ENCODE results near the gene GRID1.
"Not testable (repeated sequence)": the region's sequence is repeated elsewhere in the genome, so short reads cannot be mapped to it uniquely, and the experiment has no call there.

GRID1 gene

DNA sequence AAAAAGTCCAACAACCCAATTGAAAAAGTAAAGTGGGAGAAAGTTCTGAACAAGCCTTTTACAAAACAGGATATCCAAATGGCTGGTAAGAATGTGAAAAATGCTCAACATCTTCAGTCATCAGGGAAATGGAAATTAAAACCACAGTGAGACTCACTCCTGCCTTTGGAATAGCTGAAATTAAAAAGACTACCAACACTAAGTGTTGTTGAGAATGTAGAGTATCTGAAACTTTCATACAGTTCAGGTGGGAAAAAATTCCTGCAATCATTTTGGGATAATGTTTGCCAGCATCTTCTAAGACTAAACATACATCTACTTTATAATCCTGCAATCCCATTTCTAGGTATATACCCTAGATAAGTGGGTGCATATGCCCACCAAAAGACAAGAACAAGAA lies 395.1 kb downstream of the GRID1 start:
- DNase-seq: no peak

GRCh38 chr10:85967594-85967993 lies 399.0 kb downstream of the GRID1 start:
- no peak for DNase-seq

- DNase-seq: no peak
Measured at GRCh38 chr10:85961479-85962067, 405.0 kb downstream of the GRID1 start.

DNA sequence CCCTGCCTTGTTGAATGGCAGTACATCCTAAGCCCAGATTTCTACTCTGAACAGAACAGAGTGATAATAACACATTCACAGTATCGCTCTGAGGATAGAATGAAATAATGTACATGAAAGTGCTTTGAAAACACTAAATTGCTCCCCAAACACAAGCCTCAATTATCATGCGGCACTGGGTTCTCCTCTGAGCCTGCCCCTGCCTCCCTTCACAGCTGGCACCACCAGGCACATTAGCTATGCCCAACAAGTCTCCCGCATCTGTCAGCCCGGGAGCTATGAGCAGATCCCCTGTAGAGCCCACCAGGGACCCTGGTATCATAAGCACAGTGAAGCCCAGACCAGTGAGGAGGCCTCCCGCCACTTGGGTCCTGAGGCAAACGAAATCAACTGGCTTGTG lies 405.5 kb downstream of the GRID1 start:
- DNase-seq: no peak

- no peak for DNase-seq
Measured at GRCh38 chr10:85959239-85959638, 407.4 kb downstream of the GRID1 start.

DNA sequence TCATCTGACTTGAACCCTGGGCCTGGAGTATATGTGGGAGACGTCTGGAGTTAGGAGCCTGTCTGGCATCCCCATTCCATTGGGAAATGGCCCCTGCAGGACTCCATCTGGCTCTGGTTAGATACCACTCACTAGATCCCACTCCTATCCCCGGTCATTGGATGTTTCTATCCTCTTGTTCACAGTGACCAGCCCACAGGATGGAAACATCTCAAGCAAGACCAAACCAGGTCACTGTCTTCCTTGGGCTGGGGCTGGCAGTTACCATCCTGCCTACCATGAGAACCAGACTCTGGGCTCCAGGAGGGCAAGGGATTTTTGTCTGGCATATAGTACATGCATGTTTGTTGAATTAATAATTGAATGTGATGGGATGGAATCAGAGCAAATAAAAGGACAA lies 415.7 kb downstream of the GRID1 start:
- no peak for DNase-seq

DNA sequence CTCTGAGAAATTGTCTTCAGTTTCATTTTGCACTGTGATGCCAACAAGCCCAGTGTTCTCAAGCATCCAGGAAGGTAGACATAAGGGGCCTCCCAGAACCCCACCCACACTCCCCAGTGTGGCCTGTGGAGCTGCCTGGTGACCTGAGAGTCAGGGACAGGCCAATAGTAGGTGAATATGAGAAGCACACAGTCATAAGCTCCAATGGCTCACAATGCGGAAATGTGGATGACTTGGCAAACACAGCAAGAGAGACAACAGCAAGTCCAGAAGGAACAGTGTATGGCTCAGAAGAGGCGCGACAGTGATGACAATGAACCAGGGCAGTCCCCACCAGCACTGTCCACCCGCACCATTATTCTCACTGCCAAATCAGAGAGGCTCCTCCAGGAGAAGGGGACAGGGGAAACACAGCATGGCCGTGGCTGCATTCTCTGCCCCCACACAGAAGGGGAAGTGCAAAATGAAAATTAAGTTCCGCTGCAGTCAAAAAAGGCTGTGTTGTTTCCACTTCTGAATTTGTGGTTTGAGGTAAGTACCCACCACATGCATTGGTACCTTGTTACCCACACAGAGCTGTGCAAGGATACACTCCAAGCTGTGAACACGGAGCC lies 419.8 kb downstream of the GRID1 start:
- no peak for DNase-seq

GRCh38 chr10:85936161-85936560 lies 430.4 kb downstream of the GRID1 start:
- DNase-seq: no peak

- no peak for DNase-seq
Measured at GRCh38 chr10:85934586-85934985, 432.0 kb downstream of the GRID1 start.

- not testable (repeated sequence) for DNase-seq
Measured at GRCh38 chr10:85929993-85930392, 436.6 kb downstream of the GRID1 start.

DNA sequence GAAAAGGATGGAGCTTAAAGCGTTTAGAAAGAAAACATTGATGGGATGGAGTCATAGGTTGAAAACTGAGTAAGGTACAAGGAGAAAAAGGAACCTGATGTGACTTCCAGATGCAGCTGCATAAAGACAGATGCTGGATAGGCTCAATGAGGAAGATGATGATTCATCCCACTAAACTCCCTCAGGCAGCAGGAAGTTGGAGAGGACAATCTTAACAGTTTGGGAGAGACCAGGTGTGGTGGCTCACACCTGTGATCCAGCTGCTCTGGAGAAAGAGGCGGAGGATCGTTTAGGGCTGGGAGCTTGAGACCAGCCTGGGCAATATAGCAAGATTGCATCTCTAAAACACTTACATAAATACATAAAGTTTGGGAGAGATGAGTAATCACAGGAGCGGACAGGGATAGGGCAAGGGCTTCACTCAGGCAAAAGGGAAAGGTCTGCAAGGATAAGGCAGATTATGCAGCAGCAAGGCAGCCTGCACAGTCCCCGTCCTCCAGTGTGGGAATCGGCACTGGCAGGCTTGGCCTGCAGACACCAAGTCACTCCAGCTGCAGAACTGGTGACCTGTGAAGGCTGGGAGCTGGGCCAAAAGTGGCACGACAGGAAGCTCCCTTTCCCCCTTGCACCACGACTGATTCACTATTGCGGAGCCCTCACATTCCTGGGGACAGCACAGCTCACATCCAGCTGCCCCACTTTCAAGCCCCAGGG lies 438.5 kb downstream of the GRID1 start:
- DNase-seq: no peak

GRCh38 chr10:85926986-85927385 lies 439.6 kb downstream of the GRID1 start:
- no peak for DNase-seq

DNA sequence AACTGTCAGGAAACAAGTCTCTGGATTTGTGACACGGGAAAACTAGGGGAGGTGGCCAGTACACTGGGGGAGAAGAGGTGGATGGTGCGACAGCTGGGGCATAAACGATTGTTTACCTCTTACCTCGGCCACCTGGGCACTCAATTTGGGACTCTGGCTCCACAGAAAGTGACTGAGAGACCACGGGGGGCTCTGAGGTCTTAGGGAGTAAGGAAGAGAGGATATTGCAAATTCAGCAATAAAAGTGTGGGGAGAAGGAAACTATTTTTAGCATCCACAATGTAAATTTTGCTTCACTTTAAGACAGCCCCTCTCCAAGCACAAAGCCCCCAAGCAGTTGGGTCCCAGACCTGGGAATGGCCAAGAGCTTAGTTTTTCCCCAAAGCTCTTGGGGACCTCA lies 440.5 kb downstream of the GRID1 start:
- DNase-seq: no peak

GRCh38 chr10:85925201-85925750 lies 441.3 kb downstream of the GRID1 start:
- no peak for DNase-seq

DNA sequence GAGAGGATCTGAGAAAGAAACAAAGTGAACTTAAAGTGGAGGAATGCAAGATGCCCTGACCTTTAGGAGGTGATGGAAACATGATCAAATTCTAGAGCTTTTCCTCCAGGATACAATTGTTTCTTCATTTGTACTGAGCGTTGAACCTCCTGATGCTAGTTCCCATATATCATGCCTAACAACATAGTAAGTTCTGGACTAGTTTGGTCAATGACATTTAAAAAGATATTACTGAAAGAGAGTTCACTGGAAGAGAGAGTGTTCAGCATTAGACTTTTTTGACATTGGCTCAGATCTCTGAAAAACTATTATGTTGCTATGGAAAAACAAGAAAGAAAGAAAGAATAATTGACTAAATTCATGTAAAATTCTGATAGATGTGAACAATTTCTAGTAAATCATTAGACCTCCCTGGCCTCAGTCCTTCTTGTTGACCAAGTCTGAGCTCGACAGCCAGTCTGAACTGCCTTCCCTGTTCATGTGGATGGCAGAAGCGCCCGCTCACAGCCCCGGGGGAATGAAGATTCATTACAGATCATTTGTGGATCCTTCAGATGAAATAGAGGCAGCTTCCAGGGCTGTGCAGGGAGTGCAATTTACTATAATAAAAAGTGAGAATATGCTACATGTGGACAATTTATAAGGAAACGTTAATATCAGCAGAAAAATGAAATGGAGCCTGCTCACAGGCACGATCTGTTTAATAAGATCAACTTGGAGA lies 442.1 kb downstream of the GRID1 start:
- no peak for DNase-seq

DNA sequence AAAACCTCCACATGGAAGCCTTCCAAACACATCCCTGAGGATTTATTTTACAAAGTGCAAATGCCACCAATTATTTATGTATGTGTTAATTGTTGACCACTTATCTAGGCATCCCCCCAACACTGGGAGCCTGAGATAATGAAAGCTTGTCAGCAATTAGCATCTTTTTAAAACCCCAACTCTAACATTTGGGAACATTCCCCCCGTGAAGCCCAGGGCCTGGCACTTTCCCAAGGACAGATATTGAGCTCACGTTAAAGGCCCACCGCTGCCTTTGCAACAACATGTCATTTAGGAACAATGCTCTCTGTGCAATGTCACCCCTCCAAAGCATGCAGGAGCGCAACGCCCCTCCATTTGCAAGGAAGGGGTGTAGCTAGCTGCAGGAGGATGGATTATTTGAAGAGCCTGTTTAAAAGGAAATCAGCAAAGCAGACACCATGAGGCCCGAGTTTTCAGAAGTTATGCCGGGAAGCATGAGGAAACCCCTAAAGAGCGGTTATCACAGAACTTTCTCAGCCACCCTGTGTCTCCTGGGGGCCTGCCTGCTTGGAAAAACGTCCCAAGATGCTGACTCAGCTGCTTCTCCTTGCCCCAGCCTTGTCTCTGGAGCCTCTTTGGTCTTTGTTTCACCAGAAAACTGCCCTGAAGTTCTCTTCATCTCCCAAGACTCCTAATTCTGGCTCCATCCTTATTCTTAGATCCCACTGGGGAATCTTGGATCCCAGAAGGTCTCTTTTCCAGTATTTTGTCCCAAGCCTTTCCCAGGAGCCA lies 444.1 kb downstream of the GRID1 start:
- no peak for DNase-seq

DNA sequence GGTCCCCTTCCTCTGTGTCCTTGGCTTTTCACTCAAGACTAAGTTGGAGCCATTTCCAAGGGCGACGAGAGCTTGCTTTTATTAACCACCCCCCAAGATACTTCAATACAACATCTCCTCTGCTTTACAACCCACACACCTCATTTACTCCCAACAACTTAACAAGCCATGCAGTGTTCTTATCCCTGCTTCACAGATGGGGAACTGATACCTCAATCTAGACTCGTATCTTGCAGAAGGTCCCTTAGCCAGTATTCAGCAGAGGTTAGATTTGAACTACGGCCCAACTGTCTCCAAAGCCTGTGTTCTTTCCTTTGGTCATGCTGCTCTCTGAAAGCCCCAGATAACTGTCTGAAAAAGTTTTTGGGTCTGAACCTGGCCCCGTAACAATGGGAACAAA lies 444.8 kb downstream of the GRID1 start:
- DNase-seq: no peak

DNA sequence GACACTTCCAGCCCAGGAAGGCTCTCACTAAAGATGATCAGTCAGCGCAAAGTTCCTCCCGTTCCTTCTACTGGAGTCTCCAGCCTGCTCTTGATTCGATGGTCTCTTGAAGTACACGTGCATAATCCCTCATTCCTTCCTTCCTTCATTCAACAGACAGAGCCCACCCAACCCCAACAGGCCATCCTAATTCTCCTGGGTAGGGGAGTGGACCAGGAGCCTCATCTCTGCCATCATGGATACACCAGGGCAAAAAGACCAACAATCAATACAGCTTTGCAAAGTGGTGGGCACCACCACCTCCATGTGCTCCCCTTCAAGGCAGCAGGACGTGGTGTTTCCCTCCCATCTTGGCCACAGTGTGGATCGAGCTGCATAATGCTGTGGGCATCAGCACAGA lies 446.3 kb downstream of the GRID1 start:
- DNase-seq: no peak

DNA sequence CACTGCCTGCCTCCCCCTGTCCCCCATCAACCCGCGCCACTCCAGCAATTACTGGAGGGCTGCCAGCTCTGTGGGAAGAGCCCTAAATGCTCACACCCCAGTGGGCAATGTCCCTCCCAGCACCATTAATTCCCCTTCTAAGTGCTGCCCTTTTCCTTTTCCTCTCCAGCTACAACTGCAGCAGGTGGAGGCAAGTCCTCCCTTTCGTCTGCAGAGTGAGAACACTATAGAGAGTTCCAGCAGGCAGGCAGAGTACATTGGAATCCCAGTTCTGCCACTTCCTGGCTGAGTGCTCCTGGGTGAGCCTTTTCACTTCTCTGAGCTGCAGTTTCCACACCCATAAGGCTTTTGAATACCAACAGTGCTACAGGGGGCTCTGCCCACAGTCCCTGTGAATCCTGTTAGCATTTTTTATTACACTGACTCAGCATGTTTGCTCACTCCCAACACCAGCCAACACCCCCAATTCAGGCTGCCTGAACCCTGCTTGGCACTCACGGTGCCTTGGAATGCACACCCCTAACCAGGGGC lies 447.0 kb downstream of the GRID1 start:
- no peak for DNase-seq

GRCh38 chr10:85918371-85918770 lies 448.2 kb downstream of the GRID1 start:
- DNase-seq: no peak

DNA sequence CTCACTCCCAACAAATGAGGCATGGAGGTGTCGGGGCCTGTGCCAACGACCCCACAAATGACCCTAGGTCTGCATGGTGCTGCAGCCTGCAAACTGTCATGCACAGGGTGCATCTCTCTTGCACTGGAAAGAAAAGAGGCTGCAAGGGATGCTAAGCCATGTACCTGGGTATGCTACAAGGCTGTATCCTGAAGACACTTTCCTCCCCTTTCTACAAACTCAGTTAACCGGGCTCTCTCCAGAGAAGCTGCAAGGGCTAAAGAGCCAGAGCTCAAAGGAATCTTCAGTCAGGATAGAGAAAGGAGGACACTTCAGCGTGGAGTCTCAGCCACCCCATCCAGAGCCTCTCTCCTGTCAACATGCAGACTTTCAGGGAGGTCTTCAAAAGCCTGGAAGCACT lies 449.0 kb downstream of the GRID1 start:
- DNase-seq: no peak

- DNase-seq: no peak
Measured at GRCh38 chr10:85916994-85917573, 449.5 kb downstream of the GRID1 start.

Measured in hematopoietic multipotent progenitor cell treated with erythropoietin and hydrocortisone succinate and interleukin-3 and kit ligand, for 8 days (in vitro differentiated cells).